NT2/D1 (cell line): ENCODE measurements around the gene XYLT1.

ENCODE experiments used
- DNase-seq: peaks from one replicate; pipeline ENCODE4 v3.0.0-alpha.2; 2011; ENCODE audit warnings: low read depth, low spot score
- H3K27me3 ChIP-seq: 2 replicates; pipeline ENCODE4 v1.6.0; 2011; ENCODE audit warnings: mild to moderate bottlenecking; ENCODE audit not compliant: insufficient read length, insufficient read depth
- H3K36me3 ChIP-seq: 2 replicates; pipeline ENCODE4 v1.6.1; 2011; ENCODE audit warnings: mild to moderate bottlenecking, low read length, mixed read lengths; ENCODE audit not compliant: insufficient read depth, insufficient read length
- H3K4me1 ChIP-seq: 2 replicates; pipeline ENCODE4 v1.5.1; 2011; ENCODE audit not compliant: insufficient read depth, insufficient read length
- H3K4me3 ChIP-seq: 2 replicates; pipeline ENCODE4 v1.5.1; 2011; ENCODE audit warnings: low read depth; ENCODE audit not compliant: insufficient read length
- H3K9ac ChIP-seq: 2 replicates; pipeline ENCODE4 v1.6.0; 2011; ENCODE audit warnings: low read depth; ENCODE audit not compliant: insufficient read length
- H3K9me3 ChIP-seq: 2 replicates; pipeline ENCODE4 v1.5.1; 2011; ENCODE audit warnings: mild to moderate bottlenecking, low read length; ENCODE audit not compliant: insufficient read depth
- SUZ12 ChIP-seq: IDR thresholded peaks from 2 replicates; pipeline ENCODE4 v1.6.1; 2011; ENCODE audit not compliant: insufficient read length, insufficient read depth; ENCODE audit errors: extremely low read depth
- YY1 ChIP-seq: IDR thresholded peaks from 2 replicates; pipeline ENCODE4 v1.6.1; 2011; ENCODE audit not compliant: insufficient read length, insufficient read depth
- ZNF274 ChIP-seq: IDR thresholded peaks from 2 replicates; pipeline ENCODE4 v1.6.1; 2011; ENCODE audit warnings: mild to moderate bottlenecking, low read depth, low read length

The XYLT1 gene

DNA sequence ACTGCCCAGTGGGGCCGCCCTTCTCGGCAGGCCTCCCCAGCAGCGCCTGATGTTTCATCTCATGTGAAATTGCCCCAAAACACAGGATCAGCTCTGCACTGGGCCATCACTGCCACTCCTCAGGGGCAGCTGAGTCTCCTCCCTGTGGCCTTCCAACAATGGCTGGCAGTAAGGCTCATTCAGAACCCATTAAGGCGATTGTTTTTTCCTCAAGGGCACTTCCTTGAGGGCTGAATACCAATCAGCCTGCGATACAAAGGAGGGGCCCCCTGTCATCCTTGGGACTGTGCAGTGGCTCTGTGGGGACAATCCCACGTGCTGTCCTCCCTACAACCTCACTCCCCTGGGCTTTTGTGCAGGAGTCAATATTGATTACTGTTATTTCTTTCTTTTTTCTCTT lies 47.5 kb downstream of the XYLT1 start:
- peaks cover 15% of the 10 kb centered on the region; the same call in 1 of the 2 replicates for H3K9me3 ChIP-seq
- H3K27me3 ChIP-seq = no peaks in the 10 kb centered on the region
- H3K4me1 ChIP-seq = no peaks in the 10 kb centered on the region
- H3K4me3 ChIP-seq = no peak overlapping the region
- peak; percentile 69 for DNase-seq
- H3K36me3 ChIP-seq = peaks cover 3% of the 10 kb centered on the region
- no peak for TF ChIP-seq ZNF274
- no peak for TF ChIP-seq SUZ12
- no peak for TF ChIP-seq YY1
- H3K9ac ChIP-seq = no peak overlapping the region

DNA sequence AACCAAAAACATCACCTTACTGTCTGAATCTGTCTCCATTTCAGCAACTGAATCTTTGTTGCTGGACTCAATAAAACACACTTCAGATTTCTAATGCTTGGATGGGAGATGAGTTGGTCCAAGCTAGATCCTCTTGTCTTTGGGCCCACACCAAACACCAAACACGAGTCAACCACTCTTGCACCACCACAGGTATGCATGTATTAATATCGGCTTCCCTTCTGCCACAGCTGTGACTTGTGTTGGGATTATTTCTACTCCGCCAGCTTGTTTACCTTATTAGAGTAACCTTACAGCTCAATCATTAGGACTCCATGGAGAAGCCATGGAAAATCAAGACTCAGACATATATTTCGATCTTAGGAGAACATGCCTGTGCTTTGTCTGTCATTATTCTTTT lies 49.9 kb downstream of the XYLT1 start:
- Histone ChIP-seq H3K4me3 (no peak overlapping the region), H3K36me3 (no peaks in the 10 kb centered on the region), H3K9ac (no peak overlapping the region), H3K9me3 (peaks cover 15% of the 10 kb centered on the region; the same call in 1 of the 2 replicates), H3K4me1 (peaks cover 4% of the 10 kb centered on the region), H3K27me3 (no peaks in the 10 kb centered on the region)
- TF ChIP-seq YY1 (no peak), ZNF274 (no peak), SUZ12 (no peak)
- no peak for DNase-seq

DNA sequence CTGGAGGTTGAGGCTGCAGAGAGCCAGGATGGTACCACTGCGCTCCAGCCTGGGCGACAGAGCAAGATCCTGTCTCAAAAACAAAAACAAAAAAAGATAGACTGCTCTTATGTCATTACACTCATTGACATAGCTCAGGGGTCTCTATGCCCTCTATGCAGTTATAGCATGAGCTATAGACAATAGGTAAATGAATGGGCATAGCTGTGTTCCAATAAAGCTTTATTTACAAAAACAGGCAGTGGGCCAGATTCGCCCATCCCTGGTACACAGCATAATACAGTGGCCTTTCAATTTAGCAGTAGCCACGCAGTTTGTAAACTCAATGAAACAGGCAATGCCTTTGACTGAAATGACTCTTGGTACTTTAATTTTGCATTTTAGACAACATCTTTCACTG lies 51.5 kb downstream of the XYLT1 start:
- TF ChIP-seq ZNF274 (no peak), YY1 (no peak)
- peaks cover 15% of the 10 kb centered on the region; the same call in 1 of the 2 replicates for H3K9me3 ChIP-seq

DNA sequence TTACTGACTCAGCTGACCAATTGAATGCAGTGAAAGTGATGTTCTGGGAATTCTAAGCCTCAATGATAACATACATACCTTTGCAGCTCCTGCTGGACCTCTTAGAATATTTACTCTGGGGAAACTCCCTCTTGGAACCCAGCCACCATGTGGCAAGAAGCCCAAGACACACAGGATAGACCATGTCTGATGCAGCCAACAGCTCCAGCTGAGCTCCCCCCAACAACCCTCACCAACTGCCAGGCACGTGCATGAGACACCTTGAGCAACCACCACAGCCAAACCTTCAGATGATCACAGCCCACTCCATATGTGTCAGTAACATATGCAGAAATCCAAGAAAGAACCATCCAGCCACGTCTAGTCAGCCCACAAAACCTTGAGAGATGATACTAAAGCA lies 53.0 kb downstream of the XYLT1 start:
- peaks cover 15% of the 10 kb centered on the region; the same call in 1 of the 2 replicates for H3K9me3 ChIP-seq
- no peak for TF ChIP-seq YY1
- no peak for TF ChIP-seq SUZ12
- no peak for TF ChIP-seq ZNF274
- H3K4me3 ChIP-seq = no peak overlapping the region
- no peaks in the 10 kb centered on the region for H3K27me3 ChIP-seq
- H3K36me3 ChIP-seq = no peaks in the 10 kb centered on the region
- no peak for DNase-seq
- H3K9ac ChIP-seq = no peak overlapping the region
- H3K4me1 ChIP-seq = peaks cover 4% of the 10 kb centered on the region

More for the DNA sequence above, 51.5 kb downstream of the XYLT1 start:
- no peak overlapping the region for H3K4me3 ChIP-seq
- H3K9ac ChIP-seq = no peak overlapping the region
- H3K27me3 ChIP-seq = no peaks in the 10 kb centered on the region
- peaks cover 4% of the 10 kb centered on the region for H3K4me1 ChIP-seq
- no peak for DNase-seq
- no peaks in the 10 kb centered on the region for H3K36me3 ChIP-seq

DNA sequence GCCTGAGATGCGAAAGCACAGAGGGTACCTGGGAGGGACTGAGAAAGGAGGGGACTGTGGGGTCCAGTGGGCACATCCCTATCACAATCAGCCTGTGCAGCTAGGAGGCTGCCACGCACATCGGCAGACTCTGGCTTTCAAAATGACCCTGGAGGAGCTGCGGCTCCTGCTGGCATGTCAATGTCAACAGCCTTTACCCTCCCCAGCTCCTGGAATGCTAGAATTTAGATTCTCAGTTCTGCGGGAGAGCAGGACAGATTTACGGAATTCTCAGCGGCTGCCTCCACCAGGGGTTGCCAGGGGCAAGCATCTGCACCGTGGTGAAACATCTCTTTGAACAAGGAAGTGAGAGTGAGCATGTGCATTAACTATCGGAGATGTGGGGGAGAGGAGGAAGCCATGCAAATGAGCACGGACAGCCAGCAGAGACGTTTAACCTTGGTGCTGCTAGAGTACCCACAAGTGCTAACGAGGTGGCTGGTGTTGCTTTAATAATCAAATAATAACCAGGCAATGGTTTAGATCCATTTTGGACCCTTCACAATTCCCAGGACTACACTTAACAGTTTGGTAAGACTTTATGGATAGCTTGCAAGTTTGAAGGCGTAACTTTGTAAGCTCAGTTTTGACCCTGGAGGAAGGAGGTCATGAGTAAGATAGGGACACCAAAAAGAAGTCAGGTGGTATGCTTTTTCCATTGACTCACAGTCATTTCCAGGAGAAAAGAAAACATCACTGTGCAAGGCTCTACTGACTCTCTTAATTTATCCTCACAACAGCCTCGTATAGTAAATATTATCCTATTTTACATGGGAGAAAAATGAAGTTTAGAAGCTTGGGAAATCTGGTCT lies 54.1 kb downstream of the XYLT1 start:
- TF ChIP-seq SUZ12 (no peak), ZNF274 (no peak), YY1 (no peak)
- H3K9me3 ChIP-seq = peaks cover 9% of the 10 kb centered on the region; the same call in 1 of the 2 replicates
- no peak for DNase-seq
- H3K9ac ChIP-seq = peak overlapping the region; percentile 6
- no peaks in the 10 kb centered on the region for H3K27me3 ChIP-seq
- no peaks in the 10 kb centered on the region for H3K36me3 ChIP-seq
- no peak overlapping the region for H3K4me3 ChIP-seq
- peaks cover 7% of the 10 kb centered on the region for H3K4me1 ChIP-seq

DNA sequence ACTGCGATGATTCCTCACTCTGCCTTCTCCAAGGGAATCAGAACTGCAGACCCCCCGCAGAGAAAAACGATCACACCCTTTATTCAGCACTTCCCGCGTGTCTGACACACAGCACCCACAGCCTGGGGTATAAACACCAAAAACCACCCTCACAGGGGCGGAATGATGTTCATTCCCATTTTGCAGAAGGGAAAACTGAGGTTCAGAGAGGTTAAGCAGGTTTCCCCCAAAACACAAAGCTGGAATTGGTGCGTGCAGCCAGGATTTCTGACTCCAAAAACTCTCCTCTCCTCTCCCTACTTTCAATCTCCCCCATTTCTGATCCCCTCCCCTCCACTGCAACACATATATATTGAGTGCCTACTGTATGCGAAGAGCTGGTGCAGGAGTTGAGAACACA lies 55.8 kb downstream of the XYLT1 start:
- H3K4me1 ChIP-seq = peaks cover 7% of the 10 kb centered on the region
- TF ChIP-seq ZNF274 (no peak), SUZ12 (no peak), YY1 (no peak)
- no peaks in the 10 kb centered on the region for H3K27me3 ChIP-seq
- H3K9me3 ChIP-seq = no peaks in the 10 kb centered on the region
- no peak for DNase-seq
- no peak overlapping the region for H3K9ac ChIP-seq
- H3K4me3 ChIP-seq = no peak overlapping the region
- H3K36me3 ChIP-seq = no peaks in the 10 kb centered on the region

DNA sequence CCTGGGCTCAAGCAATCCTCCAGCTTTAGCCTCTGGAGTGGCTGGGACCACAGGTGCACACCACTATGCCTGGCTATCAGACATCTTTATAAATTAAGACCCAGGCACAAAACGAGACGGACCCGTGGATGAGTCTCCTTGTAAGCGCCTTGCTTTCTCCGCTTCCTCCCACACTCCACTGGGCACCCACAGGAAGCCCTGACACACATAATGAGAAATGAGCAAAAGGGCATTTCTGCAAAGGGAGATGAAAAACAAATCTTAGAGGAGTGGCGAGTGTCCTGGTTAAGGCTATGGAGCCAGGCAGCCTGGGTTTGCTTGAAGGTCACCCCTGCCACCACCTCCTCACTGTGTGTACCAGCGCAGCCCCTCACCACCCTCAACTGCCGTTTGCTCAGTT lies 56.3 kb downstream of the XYLT1 start:
- Histone ChIP-seq H3K9ac (no peak overlapping the region), H3K27me3 (no peaks in the 10 kb centered on the region), H3K36me3 (no peaks in the 10 kb centered on the region), H3K4me1 (peaks cover 7% of the 10 kb centered on the region), H3K9me3 (no peaks in the 10 kb centered on the region), H3K4me3 (no peak overlapping the region)
- DNase-seq = no peak
- no peak for TF ChIP-seq SUZ12
- TF ChIP-seq ZNF274 = no peak
- no peak for TF ChIP-seq YY1
